A549 (cell line): ENCODE results near the gene TGFBR3. TPM values are rescaled to one million over a fixed set of nuclear protein-coding genes. Genes with fewer than 3 reads are reported as not detected.

Source experiments
- ATAC-seq, 2 experiments: fragments of 200-7000 bp in 1 of 2; fragments of >200 bp in 1 of 2; cut with Nextera tagmentation in 1 of 2; cut with Tn5 transposase in 1 of 2; 3 replicates each; pipeline versions ENCODE4 v1.8.0 to v1.9.1; 2018 to 2020; ENCODE audit warnings: mild to moderate bottlenecking in 1 of 2, moderate library complexity in 1 of 2
- CTCF ChIA-PET: fragments of 300-600 bp; sonication (Branson Sonifier 250); formaldehyde crosslinking; extraction: SDS; loops from one replicate; lab custom pipeline; 2021; ENCODE audit warnings: antibody characterized with exemption, inconsistent platforms; lab: Yijun Ruan, JAX
- POLR2A ChIA-PET: fragments of 350-600 bp; formaldehyde crosslinking; extraction: SDS; loops from one replicate; lab custom pipeline; 2021; ENCODE audit warnings: antibody characterized with exemption, inconsistent platforms; lab: Yijun Ruan, JAX
- DNase-seq, 2 experiments: peaks; one replicate each; pipeline versions ENCODE4 v3.0.0 to v3.0.0-alpha.2; 2011 to 2016; ENCODE audit warnings: low read depth in 1 of 2, low spot score in 1 of 2
- FAIRE-seq: peaks from 2 replicates; lab custom pipeline; 2011; peaks lifted over from hg19 to GRCh38; lab: Jason Lieb, UNC
- H3K27ac ChIP-seq, 2 experiments: fragments of >200 bp; sonication (Bioruptor Twin); formaldehyde crosslinking; 3 replicates each; pipeline ENCODE4 v1.5.1; 2016 to 2017
- H3K4me1 ChIP-seq: fragments of >200 bp; sonication (Bioruptor Twin); formaldehyde crosslinking; 3 replicates; pipeline ENCODE4 v1.6.1; 2016
- H3K4me2 ChIP-seq: fragments of >200 bp; sonication (Bioruptor Twin); formaldehyde crosslinking; 3 replicates; pipeline ENCODE4 v1.6.1; 2016
- H3K4me3 ChIP-seq: fragments of >200 bp; sonication (Bioruptor Twin); formaldehyde crosslinking; 3 replicates; pipeline ENCODE4 v1.5.1; 2016
- H3K9me3 ChIP-seq: fragments of >200 bp; sonication (Bioruptor Twin); formaldehyde crosslinking; 3 replicates; pipeline ENCODE4 v1.6.1; 2016
- CBX2 ChIP-seq: fragments of 200-600 bp; sonication (generic); IDR thresholded peaks from 2 replicates; pipeline ENCODE4 v1.6.1; 2016; ENCODE audit warnings: low read depth, mild to moderate bottlenecking, borderline replicate concordance
- CHD4 ChIP-seq: fragments of 200-600 bp; sonication (generic); IDR thresholded peaks from 2 replicates; pipeline ENCODE4 v1.6.1; 2016; ENCODE audit warnings: antibody characterized with exemption, mild to moderate bottlenecking, borderline replicate concordance
- EHMT2 ChIP-seq: fragments of 200-600 bp; sonication (generic); IDR thresholded peaks from 2 replicates; pipeline ENCODE4 v1.6.1; 2016; ENCODE audit warnings: antibody characterized with exemption, low read depth, mild to moderate bottlenecking, moderate library complexity
- EP300 ChIP-seq, 2 experiments: fragments of >200 bp; sonication (Bioruptor Twin); formaldehyde crosslinking; IDR thresholded peaks; 2 replicates in 1 of 2; 3 replicates in 1 of 2; pipeline ENCODE4 v1.6.1; 2016 to 2017
- ESRRA ChIP-seq: fragments of 150-350 bp; IDR thresholded peaks from 2 replicates; pipeline ENCODE4 v1.6.1; 2014; ENCODE audit warnings: mild to moderate bottlenecking, low read length, borderline replicate concordance
- FOSL2 ChIP-seq, 2 experiments: fragments of 450-650 bp in 1 of 2; fragments of >200 bp in 1 of 2; sonication (Bioruptor Twin) in 1 of 2; formaldehyde crosslinking; IDR thresholded peaks; 2 replicates each; pipeline versions ENCODE4 v1.5.0 to v1.6.1; 2016 to 2020; ENCODE audit warnings: mild to moderate bottlenecking in 1 of 2, moderate library complexity in 1 of 2
- HOXA7 ChIP-seq: fragments of 250-450 bp; sonication (Bioruptor Pico); IDR thresholded peaks from 2 replicates; pipeline ENCODE4 v1.5.0; 2020; ENCODE audit warnings: mild to moderate bottlenecking, moderate library complexity
- HOXB5 ChIP-seq: fragments of 250-450 bp; sonication (Bioruptor Pico); IDR thresholded peaks from 2 replicates; pipeline ENCODE4 v1.5.0; 2020; ENCODE audit warnings: mild to moderate bottlenecking, moderate library complexity
- KDM5A ChIP-seq: fragments of 200-600 bp; sonication (generic); IDR thresholded peaks from 2 replicates; pipeline ENCODE4 v1.6.1; 2016; ENCODE audit warnings: antibody characterized with exemption, mild to moderate bottlenecking
- MAZ ChIP-seq: fragments of 150-350 bp; IDR thresholded peaks from 2 replicates; pipeline ENCODE4 v1.6.1; 2014; ENCODE audit warnings: antibody characterized with exemption, low read depth, low read length, borderline replicate concordance
- MYC ChIP-seq: IDR thresholded peaks from 2 replicates; pipeline ENCODE4 v1.6.1; 2012; ENCODE audit warnings: mild to moderate bottlenecking, inconsistent platforms, low read length, improper control_type of control experiment, borderline replicate concordance
- NFE2L2 ChIP-seq: fragments of 150-350 bp; conservative IDR thresholded peaks from 2 replicates; pipeline ENCODE4 v1.6.1; 2014; ENCODE audit warnings: low read length
- POLR2A ChIP-seq: IDR thresholded peaks from 2 replicates; pipeline ENCODE4 v1.6.1; 2012; ENCODE audit warnings: mild to moderate bottlenecking, low read length
- POLR2AphosphoS2 ChIP-seq: conservative IDR thresholded peaks from 2 replicates; pipeline ENCODE4 v1.6.1; 2012; ENCODE audit warnings: low read length, improper control_type of control experiment, inconsistent platforms
- RCOR1 ChIP-seq: fragments of 150-350 bp; IDR thresholded peaks from 2 replicates; pipeline ENCODE4 v1.6.1; 2014; ENCODE audit warnings: antibody characterized with exemption, low read length, low read depth
- RFX5 ChIP-seq: fragments of 450-650 bp; IDR thresholded peaks from 2 replicates; pipeline ENCODE4 v1.7.1; 2014; ENCODE audit warnings: antibody characterized with exemption, mild to moderate bottlenecking, moderate library complexity
- SMC3 ChIP-seq: fragments of >200 bp; sonication (Bioruptor Twin); formaldehyde crosslinking; IDR thresholded peaks from 3 replicates; pipeline ENCODE4 v1.6.1; 2018; ENCODE audit warnings: inconsistent platforms
- TFCP2L1 ChIP-seq: fragments of 250-450 bp; sonication (Bioruptor Pico); IDR thresholded peaks from 2 replicates; pipeline ENCODE4 v1.5.0; 2021; ENCODE audit warnings: mild to moderate bottlenecking
- TP53 ChIP-seq: fragments of 250-450 bp; sonication (Bioruptor Pico); IDR thresholded peaks from 2 replicates; pipeline ENCODE4 v1.5.0; 2021; ENCODE audit warnings: mild to moderate bottlenecking, moderate library complexity
- ZFP36 ChIP-seq: fragments of 450-650 bp; IDR thresholded peaks from 2 replicates; pipeline ENCODE4 v1.6.1; 2014; ENCODE audit warnings: borderline replicate concordance; ENCODE audit not compliant: partially characterized antibody
- WGBS: methylation state at CpG from one replicate; pipeline ENCODE4 v1.1.6; 2017; ENCODE audit errors: missing lambda C conversion rate; 5-methylcytosine and 5-hydroxymethylcytosine counted together
- polyA plus RNA-seq, 4 experiments: library from polyadenylated mRNA; depleted of rRNA in 3 of 4; stranded (reverse); fragments of >200 nt; fragmentation: RNase III in 1 of 4; extraction: RNeasy Plus Mini Kit Qiagen cat#74134 plus additional on column Dnase treatment in 1 of 4; gene quantifications; 2 replicates in 3 of 4; 3 replicates in 1 of 4; pipeline ENCODE4 v1.2.3, GENCODE V29; 2011 to 2017
- TF ChIP-seq, protein P1 (sequence below): fragments of >200 bp; sonication (Bioruptor Twin); formaldehyde crosslinking; IDR thresholded peaks from 2 replicates; pipeline ENCODE4 v1.6.1; 2016
- TF ChIP-seq, protein P2 (sequence below): fragments of 250-450 bp; sonication (Bioruptor Pico); IDR thresholded peaks from 2 replicates; pipeline ENCODE4 v1.5.0; 2021; ENCODE audit warnings: mild to moderate bottlenecking, moderate library complexity, borderline replicate concordance
- TF ChIP-seq, protein P3 (sequence below): IDR thresholded peaks from 2 replicates; pipeline ENCODE4 v1.6.1; 2012; ENCODE audit warnings: low read depth, borderline replicate concordance

The TGFBR3 gene
- polyA plus RNA-seq, 2 of the 4 experiments (the other 2 are of a cell fraction) = 5.0 to 8.9 TPM

DNA sequence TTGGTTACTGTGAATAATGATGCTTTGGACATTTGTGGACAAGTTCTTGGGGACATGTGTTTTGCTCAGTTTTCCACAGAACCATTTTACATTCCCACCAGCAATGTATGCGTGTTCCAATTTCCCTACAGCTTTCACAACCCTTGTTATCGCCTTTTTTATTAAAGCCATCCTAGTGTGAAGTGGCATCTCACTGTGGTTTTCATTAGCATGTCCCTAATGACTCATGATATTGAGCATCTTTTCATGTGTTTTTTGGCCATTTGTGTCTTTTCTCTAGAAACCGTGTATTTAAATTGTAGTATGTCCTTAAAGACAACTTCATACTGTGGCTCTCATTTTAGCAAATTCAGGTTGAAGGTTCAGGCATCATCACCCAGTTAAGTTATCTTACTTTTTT, 132.1 kb downstream of the TGFBR3 start:
- no peaks in the 10 kb centered on the region for H3K4me1 ChIP-seq
- FAIRE-seq (no peak), DNase-seq (no peak), ATAC-seq (no peak)
- ChIA-PET CTCF (no interaction called here), POLR2A (no interaction called here)
- TF ChIP-seq, protein P1, sequence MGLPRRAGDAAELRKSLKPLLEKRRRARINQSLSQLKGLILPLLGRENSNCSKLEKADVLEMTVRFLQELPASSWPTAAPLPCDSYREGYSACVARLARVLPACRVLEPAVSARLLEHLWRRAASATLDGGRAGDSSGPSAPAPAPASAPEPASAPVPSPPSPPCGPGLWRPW = no peak
- no peak for TF ChIP-seq KDM5A
- no peak for TF ChIP-seq EP300 (IDR thresholded peaks at IDR 0.05)
- TF ChIP-seq NFE2L2 = no peak
- no peak for TF ChIP-seq MAZ
- TF ChIP-seq SMC3 = no peak
- H3K4me2 ChIP-seq = no peak overlapping the region
- 100% methylated on average over 3 of the region's 3 CpGs for whole genome bisulfite sequencing
- H3K27ac ChIP-seq = no peak overlapping the region
- H3K4me3 ChIP-seq = no peak overlapping the region
- H3K9me3 ChIP-seq = no peaks in the 10 kb centered on the region

DNA sequence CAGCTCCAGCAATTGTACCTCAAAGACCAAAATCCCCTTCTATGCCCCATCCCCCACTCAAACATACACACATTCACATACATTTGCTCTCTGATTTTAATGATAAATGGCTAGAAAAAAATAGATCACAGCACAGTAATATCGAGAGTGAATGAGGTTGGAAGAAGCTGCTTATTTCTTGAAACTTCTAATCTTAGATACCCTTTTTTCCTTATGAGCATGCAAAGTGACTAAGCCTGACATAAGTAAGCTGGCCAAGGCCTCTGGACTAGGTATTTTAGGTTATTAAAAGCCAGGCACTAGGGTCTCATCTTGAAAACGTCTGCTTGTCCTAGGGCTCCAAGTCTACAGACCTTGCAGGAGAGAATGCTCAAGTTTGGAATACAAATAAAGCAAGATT, 133.6 kb downstream of the TGFBR3 start:
- FAIRE-seq = no peak

DNA sequence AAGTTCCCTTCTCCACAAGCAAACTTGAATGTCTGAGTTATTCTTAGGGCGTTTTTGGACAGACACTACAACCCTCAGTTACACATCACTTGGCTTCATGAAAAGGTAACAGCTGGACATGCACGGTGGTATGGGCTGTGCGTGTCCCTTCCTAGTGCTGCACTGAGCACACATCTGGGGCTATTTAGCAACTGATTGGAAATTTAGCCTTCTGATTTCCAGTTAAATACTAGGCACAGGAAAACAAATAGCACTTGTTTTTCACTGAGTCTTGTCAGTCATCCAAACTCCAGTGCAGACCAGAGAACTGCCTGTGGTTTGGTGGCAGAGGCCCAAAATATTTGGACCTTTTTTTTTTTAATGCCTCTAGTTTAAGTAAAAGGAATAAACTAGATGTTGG, 134.7 kb downstream of the TGFBR3 start:
- Histone ChIP-seq H3K4me2 (no peak overlapping the region), H3K4me1 (no peaks in the 10 kb centered on the region), H3K4me3 (no peak overlapping the region), H3K27ac (no peak overlapping the region), H3K9me3 (peaks cover 17% of the 10 kb centered on the region)
- 83% methylated on average over 3 of the region's 3 CpGs for WGBS
- TF ChIP-seq, protein P2, sequence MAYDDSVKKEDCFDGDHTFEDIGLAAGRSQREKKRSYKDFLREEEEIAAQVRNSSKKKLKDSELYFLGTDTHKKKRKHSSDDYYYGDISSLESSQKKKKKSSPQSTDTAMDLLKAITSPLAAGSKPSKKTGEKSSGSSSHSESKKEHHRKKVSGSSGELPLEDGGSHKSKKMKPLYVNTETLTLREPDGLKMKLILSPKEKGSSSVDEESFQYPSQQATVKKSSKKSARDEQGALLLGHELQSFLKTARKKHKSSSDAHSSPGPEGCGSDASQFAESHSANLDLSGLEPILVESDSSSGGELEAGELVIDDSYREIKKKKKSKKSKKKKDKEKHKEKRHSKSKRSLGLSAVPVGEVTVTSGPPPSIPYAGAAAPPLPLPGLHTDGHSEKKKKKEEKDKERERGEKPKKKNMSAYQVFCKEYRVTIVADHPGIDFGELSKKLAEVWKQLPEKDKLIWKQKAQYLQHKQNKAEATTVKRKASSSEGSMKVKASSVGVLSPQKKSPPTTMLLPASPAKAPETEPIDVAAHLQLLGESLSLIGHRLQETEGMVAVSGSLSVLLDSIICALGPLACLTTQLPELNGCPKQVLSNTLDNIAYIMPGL (CRISPR knock-in tag) = no peak
- no peak for TF ChIP-seq HOXA7
- no peak for TF ChIP-seq MYC
- TF ChIP-seq POLR2A = no peak
- no peak for TF ChIP-seq TP53 (CRISPR knock-in tag)
- TF ChIP-seq TFCP2L1 (CRISPR knock-in tag) = no peak
- no peak for TF ChIP-seq EHMT2
- TF ChIP-seq, protein P1 = no peak
- TF ChIP-seq CHD4 = no peak
- POLR2A ChIA-PET = no interaction called here
- CTCF ChIA-PET = no interaction called here
- FAIRE-seq (no peak), ATAC-seq (no peak), DNase-seq (no peak)

More for the DNA sequence above, 133.6 kb downstream of the TGFBR3 start:
- no peak for DNase-seq
- WGBS = 75% methylated on average over 2 of the region's 2 CpGs
- POLR2A ChIA-PET = no interaction called here
- TF ChIP-seq POLR2A (no peak), HOXB5 (CRISPR knock-in tag) (no peak), POLR2AphosphoS2 (no peak), ZFP36 (no peak), RFX5 (no peak), ESRRA (no peak), CBX2 (no peak), KDM5A (no peak), RCOR1 (no peak), FOSL2 (IDR thresholded peaks at IDR 0.05) (no peak), FOSL2 (CRISPR knock-in tag; IDR thresholded peaks at IDR 0.05) (no peak)
- TF ChIP-seq, protein P3, sequence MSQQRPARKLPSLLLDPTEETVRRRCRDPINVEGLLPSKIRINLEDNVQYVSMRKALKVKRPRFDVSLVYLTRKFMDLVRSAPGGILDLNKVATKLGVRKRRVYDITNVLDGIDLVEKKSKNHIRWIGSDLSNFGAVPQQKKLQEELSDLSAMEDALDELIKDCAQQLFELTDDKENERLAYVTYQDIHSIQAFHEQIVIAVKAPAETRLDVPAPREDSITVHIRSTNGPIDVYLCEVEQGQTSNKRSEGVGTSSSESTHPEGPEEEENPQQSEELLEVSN = no peak
- Histone ChIP-seq H3K4me3 (no peak overlapping the region), H3K4me2 (no peak overlapping the region), H3K27ac (no peak overlapping the region), H3K4me1 (no peaks in the 10 kb centered on the region), H3K9me3 (peaks cover 7% of the 10 kb centered on the region; the same call in 1 of the 3 replicates)
- CTCF ChIA-PET = no interaction called here
- no peak for ATAC-seq
